IMR-90 (cell line): ENCODE data around the gene IP6K3. TPM values are rescaled to one million over a fixed set of nuclear protein-coding genes. Genes with fewer than 3 reads are reported as not detected.
A peak's percentile ranks its signal among the peaks of the same experiment; 100 is the strongest.

ENCODE experiments used
- ATAC-seq: fragments of 200-7000 bp; cut with Tn5 transposase; 2 replicates; pipeline ENCODE4 v1.9.1; 2020; ENCODE audit warnings: low read depth, mild to moderate bottlenecking, moderate library complexity
- BruUV-seq: library from RNA; stranded (reverse); fragments of 400-500 nt; replicated peaks from 2 replicates; lab custom pipeline; 2021; lab: Mats Ljungman, UMichigan
- CTCF ChIA-PET: fragments of 300-600 bp; formaldehyde crosslinking; extraction: SDS; loops from one replicate; lab custom pipeline; 2021; ENCODE audit warnings: antibody characterized with exemption; lab: Yijun Ruan, JAX
- POLR2A ChIA-PET: fragments of 300-600 bp; sonication (Branson Sonifier 250); formaldehyde crosslinking; loops from one replicate; lab custom pipeline; 2022; ENCODE audit warnings: antibody characterized with exemption; ENCODE audit not compliant: unreplicated experiment; lab: Charles Lee
- DNase-seq: peaks from one replicate; pipeline ENCODE4 v3.0.0; 2013
- H2AFZ ChIP-seq: replicated peaks from 2 replicates; pipeline ENCODE3; 2013; ENCODE audit warnings: low read length, mild to moderate bottlenecking; ENCODE audit not compliant: poor library complexity
- H2AK5ac ChIP-seq: 2 replicates; pipeline ENCODE4 v1.6.1; 2013; ENCODE audit warnings: low read depth, low read length, inconsistent platforms
- H2AK9ac ChIP-seq: replicated peaks from 2 replicates; pipeline ENCODE3; 2013; ENCODE audit warnings: mild to moderate bottlenecking, low read depth, low read length, moderate library complexity; ENCODE audit not compliant: poor library complexity
- H2BK120ac ChIP-seq: 2 replicates; pipeline ENCODE4 v1.6.1; 2013; ENCODE audit warnings: low read depth, low read length, inconsistent platforms
- H2BK15ac ChIP-seq: 3 replicates; pipeline ENCODE4 v1.6.1; 2013; ENCODE audit warnings: low read depth, low read length, inconsistent platforms
- H2BK20ac ChIP-seq: 2 replicates; pipeline ENCODE4 v1.6.1; 2013; ENCODE audit warnings: low read depth, mild to moderate bottlenecking, inconsistent platforms, low read length, moderate library complexity
- H2BK5ac ChIP-seq: 2 replicates; pipeline ENCODE4 v1.6.1; 2013; ENCODE audit warnings: mild to moderate bottlenecking, low read depth, low read length, inconsistent platforms; ENCODE audit not compliant: poor library complexity, severe bottlenecking
- H3K14ac ChIP-seq: replicated peaks from 2 replicates; pipeline ENCODE4 v1.6.1; 2013; ENCODE audit warnings: low read depth, low read length, inconsistent platforms
- H3K18ac ChIP-seq: 2 replicates; pipeline ENCODE4 v1.6.1; 2013; ENCODE audit warnings: low read depth, low read length, control low read depth
- H3K23ac ChIP-seq: 2 replicates; pipeline ENCODE4 v1.6.1; 2013; ENCODE audit warnings: low read depth, low read length, inconsistent platforms
- H3K27ac ChIP-seq: 2 replicates; pipeline ENCODE4 v1.5.1; 2013; ENCODE audit warnings: mild to moderate bottlenecking, control low read depth, low read length; ENCODE audit not compliant: insufficient read depth
- H3K27me3 ChIP-seq: 2 replicates; pipeline ENCODE4 v1.6.1; 2013; ENCODE audit warnings: low read length; ENCODE audit not compliant: control insufficient read depth, insufficient read depth
- H3K36me3 ChIP-seq: 2 replicates; pipeline ENCODE4 v1.6.1; 2013; ENCODE audit warnings: low read length, mixed read lengths; ENCODE audit not compliant: control insufficient read depth, insufficient read depth
- H3K4ac ChIP-seq: 2 replicates; pipeline ENCODE4 v1.6.1; 2013; ENCODE audit warnings: low read depth, low read length, inconsistent platforms
- H3K4me1 ChIP-seq: 2 replicates; pipeline ENCODE4 v1.6.1; 2013; ENCODE audit warnings: low read length, mixed read lengths; ENCODE audit not compliant: control insufficient read depth, insufficient read depth
- H3K4me2 ChIP-seq: 2 replicates; pipeline ENCODE4 v1.6.1; 2013; ENCODE audit warnings: low read depth, mild to moderate bottlenecking, control low read depth, low read length, moderate library complexity
- H3K4me3 ChIP-seq: 2 replicates; pipeline ENCODE4 v1.5.1; 2013; ENCODE audit warnings: low read depth, mild to moderate bottlenecking, control low read depth, low read length, moderate library complexity; ENCODE audit not compliant: insufficient read depth
- H3K56ac ChIP-seq: 2 replicates; pipeline ENCODE4 v1.6.1; 2013; ENCODE audit warnings: low read length, inconsistent platforms; ENCODE audit not compliant: insufficient read depth; ENCODE audit errors: extremely low read depth
- H3K79me1 ChIP-seq, 2 experiments: 2 replicates each; pipeline ENCODE4 v1.6.1; 2013; ENCODE audit warnings: low read length in 2 of 2, inconsistent platforms in 1 of 2, low read depth in 1 of 2
- H3K9ac ChIP-seq: 2 replicates; pipeline ENCODE4 v1.6.1; 2013; ENCODE audit warnings: low read depth, low read length, control low read depth
- H3K9me1 ChIP-seq: 2 replicates; pipeline ENCODE4 v1.6.1; 2013; ENCODE audit warnings: low read length, inconsistent platforms; ENCODE audit not compliant: insufficient read depth
- H3K9me3 ChIP-seq: 2 replicates; pipeline ENCODE4 v1.6.1; 2013; ENCODE audit warnings: low read length; ENCODE audit not compliant: control insufficient read depth, insufficient read depth
- H4K20me1 ChIP-seq: 2 replicates; pipeline ENCODE4 v1.6.1; 2013; ENCODE audit warnings: low read length, inconsistent platforms; ENCODE audit not compliant: insufficient read depth
- H4K5ac ChIP-seq: 2 replicates; pipeline ENCODE4 v1.6.1; 2013; ENCODE audit warnings: mild to moderate bottlenecking, low read depth, low read length, control low read depth
- H4K8ac ChIP-seq, 2 experiments: 2 replicates each; pipeline ENCODE4 v1.6.1; 2013; ENCODE audit warnings: low read depth in 2 of 2, low read length in 2 of 2, control low read depth in 1 of 2, inconsistent platforms in 1 of 2
- H4K91ac ChIP-seq: 2 replicates; pipeline ENCODE4 v1.6.1; 2013; ENCODE audit warnings: low read depth, low read length, inconsistent platforms; ENCODE audit not compliant: insufficient read depth
- MAFK ChIP-seq: IDR thresholded peaks from 2 replicates; pipeline ENCODE4 v1.6.1; 2012; ENCODE audit warnings: low read depth, low read length, improper control_type of control experiment
- MAZ ChIP-seq: IDR thresholded peaks from 2 replicates; pipeline ENCODE4 v1.6.1; 2012; ENCODE audit warnings: low read depth, mild to moderate bottlenecking, low read length, improper control_type of control experiment, moderate library complexity, borderline replicate concordance
- WGBS, 2 experiments: methylation state at CpG; one replicate each; pipeline versions ENCODE4 v1.1.5 to v1.1.7; 2013; ENCODE audit warnings: missing lambda C conversion rate in 2 of 2; ENCODE audit not compliant: insufficient read length in 1 of 2; ENCODE audit errors: extremely low coverage in 2 of 2; 5-methylcytosine and 5-hydroxymethylcytosine counted together
- dilution Hi-C: fragments of 300-500 bp; cut with HindIII; formaldehyde crosslinking; loops from one replicate; pipeline ENCODE4 v1.14.3; 2018; ENCODE audit warnings: low sequenced_read_pairs; ENCODE audit not compliant: unreplicated experiment
- in situ Hi-C: fragments of 300-500 bp; cut with MboI; formaldehyde crosslinking; loops from 3 replicates; pipeline ENCODE4 v1.14.3; 2019; ENCODE audit warnings: low sequenced_read_pairs, inconsistent platforms, mixed read lengths
- intact Hi-C: fragments of 100-400 bp; cut with micrococcal nuclease; formaldehyde crosslinking; loops from 2 replicates; pipeline ENCODE4 v1.10.0; 2022
- polyA plus RNA-seq, 3 experiments: library from polyadenylated mRNA; depleted of rRNA; stranded (reverse); fragments of >200 nt; gene quantifications; 2 replicates each; pipeline ENCODE4 v1.2.3, GENCODE V29; 2012; ENCODE audit warnings: low replicate concordance in 1 of 3
- total RNA-seq: library from RNA; depleted of rRNA; stranded (reverse); fragments of >200 nt; gene quantifications from 2 replicates; pipeline ENCODE4 v1.2.3, GENCODE V29; 2012
- TF ChIP-seq, protein P1 (sequence below): fragments of 150-350 bp; IDR thresholded peaks from 2 replicates; pipeline ENCODE4 v1.6.1; 2017; ENCODE audit warnings: mild to moderate bottlenecking, antibody characterized with exemption, low read length, low read depth

IP6K3 gene
- total and polyA plus RNA-seq, 2 of the 4 experiments (the other 2 are of a cell fraction), result 0.18 to 0.51 TPM

DNA sequence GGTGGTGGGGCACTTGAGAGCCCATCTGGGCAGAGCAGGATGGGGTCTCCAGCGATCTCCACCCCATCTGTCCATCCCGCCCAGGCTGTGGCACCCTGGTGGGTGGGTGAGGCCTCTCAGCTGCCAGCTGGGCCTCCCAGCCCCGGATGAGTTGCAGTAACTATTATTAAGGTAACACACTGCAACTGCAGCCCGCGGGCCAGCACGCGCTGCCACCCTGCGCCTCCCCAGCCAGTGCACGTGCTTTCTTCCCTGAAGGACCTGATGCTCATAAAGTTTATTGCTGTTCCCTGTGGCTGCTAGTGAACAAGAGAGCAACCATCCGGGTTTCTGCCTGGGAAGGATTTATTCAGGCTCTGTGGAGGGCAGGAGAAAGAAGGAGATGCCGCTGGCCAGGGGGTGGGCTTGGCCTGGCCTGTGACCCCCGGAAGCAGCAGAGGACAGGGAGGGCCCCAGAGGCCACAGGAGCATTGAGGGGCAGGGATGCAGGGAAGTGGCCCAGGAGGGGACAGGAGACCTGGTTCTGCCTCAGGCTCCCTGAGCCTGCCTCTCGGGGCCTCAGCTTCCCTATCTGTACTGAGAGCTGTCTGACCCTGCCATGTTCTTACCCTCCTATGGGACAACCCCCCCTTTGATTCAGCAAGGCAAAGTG is 1.7 kb downstream of the IP6K3 start:
- Histone ChIP-seq H3K18ac (peak overlapping the region; percentile 30; the same call in 1 of the 2 replicates), H3K4me3 (no peak overlapping the region), H4K5ac (peak overlapping the region; percentile 42), H3K27ac (peak overlapping the region; percentile 10; the same call in 1 of the 2 replicates), H3K79me1 (no peaks in the 10 kb centered on the region; a peak in 1 of 4 replicates), H2AK9ac (peak overlapping the region; percentile 16), H2BK120ac (peak overlapping the region; percentile 96), H3K27me3 (peaks cover 6% of the 10 kb centered on the region; the same call in 1 of the 2 replicates), H3K36me3 (no peaks in the 10 kb centered on the region), H3K56ac (no peak overlapping the region), H2AFZ (peak overlapping the region; percentile 64), H2AK5ac (peak overlapping the region; percentile 57; the same call in 1 of the 2 replicates), H3K9ac (peak overlapping the region; percentile 39; the same call in 1 of the 2 replicates), H3K4me1 (peaks cover 22% of the 10 kb centered on the region), H3K9me1 (peaks cover 10% of the 10 kb centered on the region), H3K4ac (peak overlapping the region; percentile 78), H4K20me1 (no peaks in the 10 kb centered on the region; the same call in 1 of the 2 replicates), H3K9me3 (no peaks in the 10 kb centered on the region), H4K8ac (peak overlapping the region; percentile 1 to 96; a peak in 2 of 4 replicates), H3K14ac (0 out of 2 replicates have a peak overlapping the region, but pooled peaks have one; percentile 94), H3K23ac (no peak overlapping the region), H2BK15ac (0 out of 3 replicates have a peak overlapping the region, but pooled peaks have one; percentile 25), H3K4me2 (no peak overlapping the region), H2BK20ac (peak overlapping the region; percentile 20; the same call in 1 of the 2 replicates), H4K91ac (peak overlapping the region; percentile 50), H2BK5ac (peak overlapping the region; percentile 18)
- in situ Hi-C loops, result no loop called here
- no peak for ATAC-seq
- TF ChIP-seq MAZ, result no peak
- TF ChIP-seq MAFK, result no peak
- TF ChIP-seq, protein P1, sequence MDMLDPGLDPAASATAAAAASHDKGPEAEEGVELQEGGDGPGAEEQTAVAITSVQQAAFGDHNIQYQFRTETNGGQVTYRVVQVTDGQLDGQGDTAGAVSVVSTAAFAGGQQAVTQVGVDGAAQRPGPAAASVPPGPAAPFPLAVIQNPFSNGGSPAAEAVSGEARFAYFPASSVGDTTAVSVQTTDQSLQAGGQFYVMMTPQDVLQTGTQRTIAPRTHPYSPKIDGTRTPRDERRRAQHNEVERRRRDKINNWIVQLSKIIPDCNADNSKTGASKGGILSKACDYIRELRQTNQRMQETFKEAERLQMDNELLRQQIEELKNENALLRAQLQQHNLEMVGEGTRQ, result no peak
- CTCF ChIA-PET, result interaction anchor here (0.9 to 5.0 kb wide), 6 partner anchors 16 to 410 kb away, joined by 3 to 29 read pairs (median 7); no protein-coding TSS in a partner anchor
- 100% methylated on average over 1 of the region's 13 CpGs; no CpG with 5 or more reads in 1 of the 2 experiments for whole genome bisulfite sequencing, 2 experiments
- POLR2A ChIA-PET, result no interaction called here
- BruUV-seq, result no TSS peak
- intact Hi-C loops, result loop anchor here (1.0 to 2.0 kb wide), 4 partner anchors 17 to 409 kb away; no protein-coding TSS in a partner anchor
- dilution Hi-C loops, result no loop called here
- no peak for DNase-seq
